ENCODE measurements around the gene TMEM156.

Gene TMEM156

DNA sequence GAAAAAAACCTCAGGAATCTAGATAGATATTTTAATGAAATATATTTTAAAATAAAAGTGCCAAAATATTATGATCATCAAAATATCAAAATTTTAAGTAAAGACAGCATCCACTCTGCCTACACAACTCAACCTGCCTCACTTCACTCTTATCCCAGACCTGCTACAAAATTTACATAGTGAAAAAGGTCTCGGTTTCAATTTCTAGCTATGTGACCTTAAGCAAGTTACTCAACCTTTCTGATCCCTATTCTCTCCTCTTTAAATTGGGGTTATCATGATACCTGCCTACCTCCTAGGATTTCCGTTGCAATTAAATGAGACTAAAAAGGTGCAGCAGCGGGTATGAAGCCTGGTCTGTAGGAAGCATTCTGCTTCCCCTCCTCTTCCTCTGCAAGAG, 91.7 kb downstream of the TMEM156 start:
- no peak for DNase-seq (ENCODE audit: low read depth)
- no peak overlapping the region for H3K4me3 ChIP-seq (ENCODE audit: low read length)
- TF ChIP-seq, protein P1, sequence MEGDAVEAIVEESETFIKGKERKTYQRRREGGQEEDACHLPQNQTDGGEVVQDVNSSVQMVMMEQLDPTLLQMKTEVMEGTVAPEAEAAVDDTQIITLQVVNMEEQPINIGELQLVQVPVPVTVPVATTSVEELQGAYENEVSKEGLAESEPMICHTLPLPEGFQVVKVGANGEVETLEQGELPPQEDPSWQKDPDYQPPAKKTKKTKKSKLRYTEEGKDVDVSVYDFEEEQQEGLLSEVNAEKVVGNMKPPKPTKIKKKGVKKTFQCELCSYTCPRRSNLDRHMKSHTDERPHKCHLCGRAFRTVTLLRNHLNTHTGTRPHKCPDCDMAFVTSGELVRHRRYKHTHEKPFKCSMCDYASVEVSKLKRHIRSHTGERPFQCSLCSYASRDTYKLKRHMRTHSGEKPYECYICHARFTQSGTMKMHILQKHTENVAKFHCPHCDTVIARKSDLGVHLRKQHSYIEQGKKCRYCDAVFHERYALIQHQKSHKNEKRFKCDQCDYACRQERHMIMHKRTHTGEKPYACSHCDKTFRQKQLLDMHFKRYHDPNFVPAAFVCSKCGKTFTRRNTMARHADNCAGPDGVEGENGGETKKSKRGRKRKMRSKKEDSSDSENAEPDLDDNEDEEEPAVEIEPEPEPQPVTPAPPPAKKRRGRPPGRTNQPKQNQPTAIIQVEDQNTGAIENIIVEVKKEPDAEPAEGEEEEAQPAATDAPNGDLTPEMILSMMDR (IDR thresholded peaks at IDR 0.05; ENCODE audit: insufficient read depth, low read depth, low read length, missing control alignments): no peak

DNA sequence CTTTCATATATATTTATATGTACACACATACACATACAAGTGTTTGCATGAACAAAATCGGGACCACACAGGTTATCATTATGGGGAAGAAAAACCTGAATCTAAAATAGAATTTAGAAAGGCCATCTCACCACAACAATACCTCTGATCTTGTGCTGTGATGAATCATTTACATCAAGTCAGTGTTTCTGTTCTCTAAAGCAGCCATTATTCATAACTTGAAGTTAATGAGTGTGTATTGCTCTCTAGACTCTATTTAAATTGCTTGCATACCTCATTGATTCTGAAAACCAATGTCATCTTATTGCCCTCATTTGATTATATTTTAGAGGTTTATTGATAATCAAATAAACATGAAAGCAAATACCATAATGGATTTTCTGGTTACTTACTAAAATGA, 93.0 kb downstream of the TMEM156 start:
- H3K4me3 ChIP-seq (ENCODE audit: low read length): no peak overlapping the region
- TF ChIP-seq, protein P1 (IDR thresholded peaks at IDR 0.05; ENCODE audit: insufficient read depth, low read depth, low read length, missing control alignments): no peak
- no peak for DNase-seq (ENCODE audit: low read depth)

DNA sequence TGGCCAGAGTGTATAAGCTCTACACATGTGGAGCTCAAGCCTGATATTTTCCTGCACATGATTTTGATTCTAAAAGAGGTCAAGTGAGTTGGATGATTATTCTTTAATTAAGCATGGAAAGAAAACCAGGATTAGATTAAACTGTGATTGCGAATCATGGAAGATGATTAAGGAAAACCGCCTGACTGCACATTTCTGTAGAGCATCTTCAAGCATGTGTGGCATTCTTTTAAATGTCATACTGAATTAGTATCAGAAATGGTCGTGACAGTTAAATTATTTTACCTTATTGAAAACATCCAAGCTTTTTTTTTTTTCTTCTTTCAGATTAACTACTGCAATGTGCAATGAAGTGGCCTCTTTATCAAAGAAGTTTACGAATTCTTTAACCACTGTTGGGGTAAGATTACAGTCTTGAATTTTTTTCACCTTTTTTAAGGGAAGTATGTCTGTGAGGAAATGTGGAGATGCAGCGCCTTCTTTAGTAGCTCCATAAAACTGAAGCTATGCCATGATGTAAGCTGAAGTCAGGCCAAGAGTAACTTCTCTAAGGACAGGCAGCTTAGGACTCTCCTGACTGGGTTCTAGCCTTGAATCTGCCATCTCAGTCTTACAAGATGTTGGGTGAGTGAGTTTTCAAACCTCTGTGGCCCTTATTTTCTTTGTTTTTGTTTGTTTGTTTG, 96.7 kb downstream of the TMEM156 start:
- DNase-seq (ENCODE audit: low read depth): no peak
- TF ChIP-seq, protein P1 (IDR thresholded peaks at IDR 0.05; ENCODE audit: insufficient read depth, low read depth, low read length, missing control alignments): no peak
- no peak overlapping the region for H3K4me3 ChIP-seq (ENCODE audit: low read length)

DNA sequence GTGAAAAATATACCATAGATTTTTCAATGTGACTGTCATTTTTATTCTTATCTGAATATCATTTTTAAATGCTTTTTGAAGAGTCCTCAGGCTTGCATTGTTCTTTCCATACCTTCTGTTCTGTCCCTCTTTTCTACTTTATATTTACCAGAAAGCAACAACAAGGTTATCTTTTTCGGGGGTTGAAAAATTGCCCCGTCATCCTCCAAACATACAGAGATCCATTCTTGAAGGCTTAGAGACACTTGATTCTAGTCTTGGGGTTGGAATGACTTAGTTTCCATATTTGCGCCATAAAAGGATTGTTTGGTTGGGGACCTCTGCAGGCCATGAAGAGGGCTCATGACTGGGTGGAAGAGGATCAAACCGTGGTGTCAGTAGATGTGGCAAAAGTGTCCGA, 101.1 kb downstream of the TMEM156 start:
- DNase-seq (ENCODE audit: low read depth): no peak
- no peak overlapping the region for H3K4me3 ChIP-seq (ENCODE audit: low read length)
- TF ChIP-seq, protein P1 (IDR thresholded peaks at IDR 0.05; ENCODE audit: insufficient read depth, low read depth, low read length, missing control alignments): no peak

DNA sequence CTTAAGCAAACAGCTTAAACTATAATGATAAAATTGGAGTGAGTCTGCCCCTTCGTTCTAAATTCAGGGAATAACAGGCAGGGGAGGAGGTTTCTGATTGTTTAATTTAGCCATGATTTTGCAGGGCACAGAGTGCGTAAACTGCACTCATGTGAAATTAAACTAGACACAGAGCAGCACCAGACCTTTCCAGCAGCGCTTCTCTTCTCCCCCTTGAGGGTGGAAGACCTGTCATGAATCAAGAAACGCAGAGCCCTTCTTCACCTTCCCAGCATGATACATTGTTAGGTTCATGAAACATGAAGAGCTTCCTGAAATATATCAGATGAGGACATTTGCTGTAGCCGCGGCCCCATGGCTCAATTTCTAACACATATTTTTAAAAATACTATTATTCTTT, 101.5 kb downstream of the TMEM156 start:
- TF ChIP-seq, protein P1 (IDR thresholded peaks at IDR 0.05; ENCODE audit: insufficient read depth, low read depth, low read length, missing control alignments): no peak
- no peak overlapping the region for H3K4me3 ChIP-seq (ENCODE audit: low read length)
- DNase-seq (ENCODE audit: low read depth): no peak

DNA sequence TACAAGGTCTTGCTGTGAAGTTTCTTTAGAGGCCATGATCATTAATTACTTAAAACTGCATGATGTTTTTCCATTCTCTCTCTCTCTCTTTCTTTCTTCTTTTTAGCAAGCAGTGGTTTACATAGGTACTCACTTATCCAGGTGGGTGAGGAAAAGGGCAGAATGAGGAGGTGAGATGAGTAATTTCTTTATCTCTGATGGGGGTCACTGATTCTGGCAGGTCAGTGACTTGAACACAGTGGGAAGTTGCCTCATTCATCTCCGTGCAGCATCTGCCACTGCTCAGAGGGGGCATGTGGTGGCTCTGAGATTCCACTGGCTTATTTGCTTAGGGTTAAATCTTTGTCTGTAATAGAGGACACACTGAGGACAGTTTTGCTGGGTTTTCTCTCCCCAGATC, 102.0 kb downstream of the TMEM156 start:
- H3K4me3 ChIP-seq (ENCODE audit: low read length): no peak overlapping the region
- DNase-seq (ENCODE audit: low read depth): no peak
- TF ChIP-seq, protein P1 (IDR thresholded peaks at IDR 0.05; ENCODE audit: insufficient read depth, low read depth, low read length, missing control alignments): no peak

DNA sequence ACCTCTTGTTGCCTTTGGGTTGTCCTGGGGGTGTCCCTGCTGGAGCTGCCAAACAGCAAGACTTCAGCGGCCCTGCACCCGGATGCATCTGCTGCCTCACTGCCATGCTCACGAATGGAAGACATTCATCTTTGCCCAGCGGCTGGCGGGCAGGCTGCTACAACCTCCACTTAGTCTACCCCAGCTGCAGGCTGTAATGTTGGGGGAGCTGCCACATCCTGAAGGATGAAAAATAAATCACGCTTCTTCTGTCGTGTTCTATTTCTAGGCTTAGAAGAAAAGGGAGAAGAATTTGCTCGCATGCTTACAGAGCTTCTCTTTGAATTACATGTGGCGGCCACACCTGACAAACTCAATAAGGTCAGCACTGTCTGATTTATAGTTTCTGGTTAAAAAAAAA, 103.2 kb downstream of the TMEM156 start:
- TF ChIP-seq, protein P1 (IDR thresholded peaks at IDR 0.05; ENCODE audit: insufficient read depth, low read depth, low read length, missing control alignments): no peak
- DNase-seq (ENCODE audit: low read depth): no peak
- H3K4me3 ChIP-seq (ENCODE audit: low read length): no peak overlapping the region
